ENCODE data around the gene OLFML3.

The OLFML3 gene

GRCh38 chr1:113929750-113930498 lies 49.4 kb upstream of the OLFML3 start (continued):
- TF ChIP-seq ZNF664 (tag by site-specific recombination; IDR thresholded peaks at IDR 0.05) (no peak), ZNF654 (tag by site-specific recombination; IDR thresholded peaks at IDR 0.05; ENCODE audit: low read depth) (no peak), ZBTB7A (tag by site-specific recombination; IDR thresholded peaks at IDR 0.05; ENCODE audit: low read depth) (no peak), ZNF555 (tag by site-specific recombination; conservative IDR thresholded peaks at IDR 0.05) (no peak), ZNF433 (tag by site-specific recombination; IDR thresholded peaks at IDR 0.05; ENCODE audit: low read depth) (no peak)

DNA sequence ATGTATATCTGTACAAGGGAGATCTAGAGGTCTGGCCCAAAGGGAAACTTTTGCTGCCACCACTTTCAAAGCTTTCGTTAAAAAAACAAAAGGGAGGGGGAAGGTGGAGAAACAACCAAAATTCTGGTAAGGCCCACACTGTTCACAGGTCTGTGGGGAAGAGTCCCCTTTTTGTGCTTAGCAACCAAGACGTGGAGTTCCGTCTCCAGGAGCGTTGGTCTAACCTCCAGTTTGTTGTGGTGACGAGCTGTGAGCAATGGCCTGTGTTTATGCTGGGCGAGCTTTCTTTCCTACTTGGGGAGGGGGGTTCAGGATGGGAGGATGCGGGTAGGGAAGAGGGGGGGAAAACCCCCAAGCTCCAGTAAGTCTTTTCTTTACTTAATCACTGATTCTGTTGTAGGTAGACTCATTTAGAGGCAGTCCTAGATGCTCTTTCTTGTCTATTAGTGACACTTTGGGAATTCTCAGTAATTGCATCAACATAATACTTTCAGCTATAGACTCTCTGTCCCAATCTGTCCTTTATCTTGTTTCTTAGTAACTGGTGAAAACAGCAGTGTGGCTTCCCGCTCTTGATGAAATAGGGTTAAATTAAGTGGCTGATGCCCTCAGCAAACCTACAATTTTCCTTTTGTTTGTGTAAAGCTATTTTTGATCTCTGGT lies 48.6 kb upstream of the OLFML3 start:
- H3K9me3 ChIP-seq (ENCODE audit: control insufficient read depth, insufficient read depth, low read depth, low read length): no peaks in the 10 kb centered on the region
- no peaks in the 10 kb centered on the region for H3K36me3 ChIP-seq (ENCODE audit: control insufficient read depth in 2 of 2, insufficient read depth in 1 of 2, low read length in 2 of 2)
- peaks cover 3% of the 10 kb centered on the region for H3K4me1 ChIP-seq (ENCODE audit: control insufficient read depth, insufficient read depth, low read length)
- ChIA-PET POLR2A (interaction anchor here (0.6 to 5.3 kb wide), 6 partner anchors 8 to 172 kb away, joined by 3 to 84 read pairs (median 4); partner anchors contain the start of genes AP4B1, DCLRE1B and PHTF1), CTCF (interaction anchor here (0.5 to 2.1 kb wide), 13 partner anchors 13 to 1212 kb away, joined by 3 to 8 read pairs (median 4); partner anchors contain the start of gene AP4B1)
- peak overlapping the region; percentile 51 for H3K27ac ChIP-seq (ENCODE audit: extremely low read depth, low read depth, low read length)
- peak overlapping the region; percentile 96 for H3K4me3 ChIP-seq (ENCODE audit: low read depth, low read length)
- peak; percentile 33 for TF ChIP-seq FEZF1 (tag by site-specific recombination; IDR thresholded peaks at IDR 0.05)
- 0 out of 2 replicates have a peak, but pooled peaks have one; percentile 33 for TF ChIP-seq ZNF366 (tag by site-specific recombination; conservative IDR thresholded peaks at IDR 0.05)
- peak; percentile 86 for TF ChIP-seq MYNN (tag by site-specific recombination; IDR thresholded peaks at IDR 0.05; ENCODE audit: borderline replicate concordance)
- TF ChIP-seq ZNF785 (tag by site-specific recombination; IDR thresholded peaks at IDR 0.05): no peak
- peak; percentile 98 for TF ChIP-seq PRDM10 (tag by site-specific recombination; IDR thresholded peaks at IDR 0.05)
- TF ChIP-seq MZF1 (tag by site-specific recombination; IDR thresholded peaks at IDR 0.05; ENCODE audit: borderline replicate concordance): peak; percentile 67; the same call in 1 of the 2 replicates
- 0 out of 2 replicates have a peak, but pooled peaks have one; percentile 48 for TF ChIP-seq ZFP69B (tag by site-specific recombination; IDR thresholded peaks at IDR 0.05)
- TF ChIP-seq PRDM1 (tag by site-specific recombination; IDR thresholded peaks at IDR 0.05): peak; percentile 96
- TF ChIP-seq, protein P1, sequence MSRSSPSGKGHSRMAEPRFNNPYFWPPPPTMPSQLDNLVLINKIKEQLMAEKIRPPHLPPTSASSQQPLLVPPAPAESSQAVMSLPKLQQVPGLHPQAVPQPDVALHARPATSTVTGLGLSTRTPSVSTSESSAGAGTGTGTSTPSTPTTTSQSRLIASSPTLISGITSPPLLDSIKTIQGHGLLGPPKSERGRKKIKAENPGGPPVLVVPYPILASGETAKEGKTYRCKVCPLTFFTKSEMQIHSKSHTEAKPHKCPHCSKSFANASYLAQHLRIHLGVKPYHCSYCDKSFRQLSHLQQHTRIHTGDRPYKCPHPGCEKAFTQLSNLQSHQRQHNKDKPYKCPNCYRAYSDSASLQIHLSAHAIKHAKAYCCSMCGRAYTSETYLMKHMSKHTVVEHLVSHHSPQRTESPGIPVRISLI (tag by site-specific recombination; IDR thresholded peaks at IDR 0.05): no peak
- no peak for TF ChIP-seq ZNF24 (tag by site-specific recombination; IDR thresholded peaks at IDR 0.05)
- no peak for TF ChIP-seq ZNF112 (tag by site-specific recombination; IDR thresholded peaks at IDR 0.05)
- TF ChIP-seq, protein P2, sequence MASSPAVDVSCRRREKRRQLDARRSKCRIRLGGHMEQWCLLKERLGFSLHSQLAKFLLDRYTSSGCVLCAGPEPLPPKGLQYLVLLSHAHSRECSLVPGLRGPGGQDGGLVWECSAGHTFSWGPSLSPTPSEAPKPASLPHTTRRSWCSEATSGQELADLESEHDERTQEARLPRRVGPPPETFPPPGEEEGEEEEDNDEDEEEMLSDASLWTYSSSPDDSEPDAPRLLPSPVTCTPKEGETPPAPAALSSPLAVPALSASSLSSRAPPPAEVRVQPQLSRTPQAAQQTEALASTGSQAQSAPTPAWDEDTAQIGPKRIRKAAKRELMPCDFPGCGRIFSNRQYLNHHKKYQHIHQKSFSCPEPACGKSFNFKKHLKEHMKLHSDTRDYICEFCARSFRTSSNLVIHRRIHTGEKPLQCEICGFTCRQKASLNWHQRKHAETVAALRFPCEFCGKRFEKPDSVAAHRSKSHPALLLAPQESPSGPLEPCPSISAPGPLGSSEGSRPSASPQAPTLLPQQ (tag by site-specific recombination; IDR thresholded peaks at IDR 0.05): peak; percentile 66; the same call in 1 of the 2 replicates
- TF ChIP-seq, protein P3, sequence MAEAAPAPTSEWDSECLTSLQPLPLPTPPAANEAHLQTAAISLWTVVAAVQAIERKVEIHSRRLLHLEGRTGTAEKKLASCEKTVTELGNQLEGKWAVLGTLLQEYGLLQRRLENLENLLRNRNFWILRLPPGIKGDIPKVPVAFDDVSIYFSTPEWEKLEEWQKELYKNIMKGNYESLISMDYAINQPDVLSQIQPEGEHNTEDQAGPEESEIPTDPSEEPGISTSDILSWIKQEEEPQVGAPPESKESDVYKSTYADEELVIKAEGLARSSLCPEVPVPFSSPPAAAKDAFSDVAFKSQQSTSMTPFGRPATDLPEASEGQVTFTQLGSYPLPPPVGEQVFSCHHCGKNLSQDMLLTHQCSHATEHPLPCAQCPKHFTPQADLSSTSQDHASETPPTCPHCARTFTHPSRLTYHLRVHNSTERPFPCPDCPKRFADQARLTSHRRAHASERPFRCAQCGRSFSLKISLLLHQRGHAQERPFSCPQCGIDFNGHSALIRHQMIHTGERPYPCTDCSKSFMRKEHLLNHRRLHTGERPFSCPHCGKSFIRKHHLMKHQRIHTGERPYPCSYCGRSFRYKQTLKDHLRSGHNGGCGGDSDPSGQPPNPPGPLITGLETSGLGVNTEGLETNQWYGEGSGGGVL (tag by site-specific recombination; IDR thresholded peaks at IDR 0.05): peak; percentile 89
- peak; percentile 86 for TF ChIP-seq SP7 (tag by site-specific recombination; IDR thresholded peaks at IDR 0.05)
- peak; percentile 46 for TF ChIP-seq PATZ1 (tag by site-specific recombination; IDR thresholded peaks at IDR 0.05)

Data from HEK293 (cell line).